Fibroblast of lung (primary cell): ENCODE results near the gene DHPS. TPM values are rescaled to one million over a fixed set of nuclear protein-coding genes. Genes with fewer than 3 reads are reported as not detected.

ENCODE experiments used
- DNase-seq, 2 donors: peaks; one replicate each; pipeline versions ENCODE4 v3.0.0 to v3.0.0-alpha.2; 2010; ENCODE audit warnings: low read depth in 2 of 2
- H2AFZ ChIP-seq: 2 replicates; pipeline ENCODE4 v1.5.1; 2012; ENCODE audit warnings: low read length, control low read depth, inconsistent platforms
- H3K27ac ChIP-seq: 2 replicates; pipeline ENCODE4 v1.5.1; 2011; ENCODE audit warnings: low read length, control low read depth; ENCODE audit not compliant: insufficient read depth
- H3K27me3 ChIP-seq: 2 replicates; pipeline ENCODE4 v1.5.1; 2011; ENCODE audit warnings: mild to moderate bottlenecking, low read length; ENCODE audit not compliant: control insufficient read depth, insufficient read depth
- H3K36me3 ChIP-seq: 2 replicates; pipeline ENCODE4 v1.5.1; 2011; ENCODE audit warnings: low read length; ENCODE audit not compliant: control insufficient read depth, insufficient read depth
- H3K4me1 ChIP-seq: 2 replicates; pipeline ENCODE4 v1.5.1; 2011; ENCODE audit warnings: low read length; ENCODE audit not compliant: control insufficient read depth, insufficient read depth; ENCODE audit errors: extremely low read depth
- H3K4me2 ChIP-seq: 2 replicates; pipeline ENCODE4 v1.5.1; 2011; ENCODE audit warnings: low read length, control low read depth; ENCODE audit not compliant: insufficient read depth; ENCODE audit errors: extremely low read depth
- H3K4me3 ChIP-seq, 4 experiments: fragments of 200-600 bp in 1 of 4; sonication (generic) in 1 of 4; replicated peaks in 1 of 4; 2 replicates each; pipeline ENCODE4 v1.5.1; 2011 to 2016; ENCODE audit warnings: low read length in 4 of 4, low read depth in 3 of 4, mild to moderate bottlenecking in 3 of 4, control low read depth in 2 of 4, inconsistent platforms in 1 of 4, mixed read lengths in 1 of 4; ENCODE audit not compliant: insufficient read depth in 1 of 4; ENCODE audit errors: control extremely low read depth in 1 of 4
- H3K79me2 ChIP-seq: 2 replicates; pipeline ENCODE4 v1.5.1; 2012; ENCODE audit warnings: mild to moderate bottlenecking, low read length, inconsistent platforms; ENCODE audit not compliant: control insufficient read depth, insufficient read depth
- H3K9ac ChIP-seq: 2 replicates; pipeline ENCODE4 v1.5.1; 2011; ENCODE audit warnings: mild to moderate bottlenecking, low read length, control low read depth; ENCODE audit not compliant: insufficient read depth
- H3K9me3 ChIP-seq: 2 replicates; pipeline ENCODE4 v1.5.1; 2012; ENCODE audit warnings: low read depth, low read length; ENCODE audit not compliant: control insufficient read depth, insufficient read depth
- H4K20me1 ChIP-seq: 2 replicates; pipeline ENCODE4 v1.5.1; 2011; ENCODE audit warnings: low read length; ENCODE audit not compliant: control insufficient read depth, insufficient read depth; ENCODE audit errors: extremely low read depth
- EZH2 ChIP-seq: IDR thresholded peaks from 2 replicates; pipeline ENCODE4 v1.5.1; 2012; ENCODE audit warnings: low read length, control low read depth, mild to moderate bottlenecking; ENCODE audit errors: missing control alignments
- polyA plus RNA-seq, 2 donors: library from polyadenylated mRNA; depleted of rRNA in 1 of 2; stranded (reverse) in 1 of 2; unstranded in 1 of 2; fragments of >200 nt; gene quantifications; 2 replicates each; pipeline ENCODE4 v1.2.1, GENCODE V29; 2011 to 2012; ENCODE audit warnings: missing spikeins in 1 of 2
- total RNA-seq: library from RNA; depleted of rRNA; stranded (reverse); fragments of >200 nt; gene quantifications from 2 replicates; pipeline ENCODE4 v1.2.1, GENCODE V29; 2014
- TF ChIP-seq, protein P1 (sequence below), 2 donors: IDR thresholded peaks in 1 of 2; conservative IDR thresholded peaks in 1 of 2; 1 replicate in 1 of 2; 2 replicates in 1 of 2; pipeline ENCODE4 v1.5.1; 2011 to 2012; ENCODE audit warnings: low read length in 2 of 2, control low read depth in 1 of 2, inconsistent platforms in 1 of 2, low read depth in 1 of 2, mild to moderate bottlenecking in 1 of 2

Gene DHPS
- total and polyA plus RNA-seq, 2 donors (not counting 1 experiment from before 2014, with no cell fraction given) = 43.2 to 60.4 TPM

DNA sequence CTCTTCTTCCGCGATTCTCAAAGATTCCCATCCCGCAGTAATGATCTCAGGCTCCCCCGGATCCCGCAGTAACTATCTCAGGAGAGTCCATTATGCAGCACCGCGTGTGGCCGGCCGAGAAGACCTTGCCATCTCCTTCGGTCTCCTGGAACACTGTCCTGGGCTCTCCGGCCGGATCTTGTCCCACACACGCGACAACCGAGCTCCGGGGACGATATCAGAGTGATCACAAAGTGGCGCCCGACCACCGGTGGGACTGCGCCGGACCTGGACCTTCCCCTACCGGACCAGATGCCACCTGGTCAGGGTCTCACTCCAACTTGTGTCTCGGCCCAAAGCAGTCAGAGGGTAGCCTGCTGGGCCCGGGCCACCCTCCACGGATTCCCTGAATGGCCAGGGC, 39.2 kb downstream of the DHPS start:
- Histone ChIP-seq H3K9ac (no peak overlapping the region), H3K79me2 (no peaks in the 10 kb centered on the region), H3K27me3 (no peaks in the 10 kb centered on the region)

DNA sequence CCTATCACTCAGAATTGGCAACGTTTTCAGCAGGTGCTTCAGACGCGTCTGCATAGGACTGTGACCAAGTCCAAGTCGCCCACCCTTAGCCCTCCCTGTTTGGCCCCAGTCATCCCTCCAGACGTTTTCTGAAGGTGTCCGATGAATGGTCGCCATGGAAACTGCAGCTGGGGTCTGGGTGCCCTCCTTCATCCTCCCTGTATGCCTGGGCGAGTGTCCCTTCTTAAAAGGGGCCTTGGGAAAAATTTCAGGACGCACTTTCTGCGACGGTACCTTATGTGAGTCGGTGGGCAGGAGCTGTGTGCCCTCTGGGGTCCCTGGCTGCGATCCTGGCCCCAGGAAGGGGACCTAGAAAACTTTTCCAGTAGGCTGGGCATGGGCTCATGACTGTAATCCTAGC, 40.2 kb downstream of the DHPS start:
- no peaks in the 10 kb centered on the region for H3K9me3 ChIP-seq
- H2AFZ ChIP-seq = no peak overlapping the region
- H3K4me1 ChIP-seq = no peaks in the 10 kb centered on the region
- DNase-seq = no peak
- H3K4me3 ChIP-seq = no peak overlapping the region
- TF ChIP-seq, protein P1, sequence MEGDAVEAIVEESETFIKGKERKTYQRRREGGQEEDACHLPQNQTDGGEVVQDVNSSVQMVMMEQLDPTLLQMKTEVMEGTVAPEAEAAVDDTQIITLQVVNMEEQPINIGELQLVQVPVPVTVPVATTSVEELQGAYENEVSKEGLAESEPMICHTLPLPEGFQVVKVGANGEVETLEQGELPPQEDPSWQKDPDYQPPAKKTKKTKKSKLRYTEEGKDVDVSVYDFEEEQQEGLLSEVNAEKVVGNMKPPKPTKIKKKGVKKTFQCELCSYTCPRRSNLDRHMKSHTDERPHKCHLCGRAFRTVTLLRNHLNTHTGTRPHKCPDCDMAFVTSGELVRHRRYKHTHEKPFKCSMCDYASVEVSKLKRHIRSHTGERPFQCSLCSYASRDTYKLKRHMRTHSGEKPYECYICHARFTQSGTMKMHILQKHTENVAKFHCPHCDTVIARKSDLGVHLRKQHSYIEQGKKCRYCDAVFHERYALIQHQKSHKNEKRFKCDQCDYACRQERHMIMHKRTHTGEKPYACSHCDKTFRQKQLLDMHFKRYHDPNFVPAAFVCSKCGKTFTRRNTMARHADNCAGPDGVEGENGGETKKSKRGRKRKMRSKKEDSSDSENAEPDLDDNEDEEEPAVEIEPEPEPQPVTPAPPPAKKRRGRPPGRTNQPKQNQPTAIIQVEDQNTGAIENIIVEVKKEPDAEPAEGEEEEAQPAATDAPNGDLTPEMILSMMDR (conservative IDR thresholded peaks at IDR 0.05 in 1 of 2, IDR thresholded peaks at IDR 0.05 in 1 of 2; ENCODE audit: low read depth in 1 of 2, low read length in 2 of 2) = no peak
- TF ChIP-seq EZH2 = no peak
- no peak overlapping the region for H3K27ac ChIP-seq
- H3K4me2 ChIP-seq = no peak overlapping the region
- H3K9ac ChIP-seq = no peak overlapping the region
- no peaks in the 10 kb centered on the region for H3K27me3 ChIP-seq
- H3K36me3 ChIP-seq = no peaks in the 10 kb centered on the region
- no peaks in the 10 kb centered on the region for H3K79me2 ChIP-seq
- H4K20me1 ChIP-seq = no peaks in the 10 kb centered on the region

More for the DNA sequence above, 39.2 kb downstream of the DHPS start:
- TF ChIP-seq EZH2 = no peak
- Histone ChIP-seq H3K4me2 (no peak overlapping the region), H4K20me1 (no peaks in the 10 kb centered on the region), H3K4me1 (no peaks in the 10 kb centered on the region), H3K4me3 (no peak overlapping the region), H3K36me3 (no peaks in the 10 kb centered on the region), H3K27ac (no peak overlapping the region), H2AFZ (no peak overlapping the region), H3K9me3 (no peaks in the 10 kb centered on the region)
- no peak for DNase-seq

DNA sequence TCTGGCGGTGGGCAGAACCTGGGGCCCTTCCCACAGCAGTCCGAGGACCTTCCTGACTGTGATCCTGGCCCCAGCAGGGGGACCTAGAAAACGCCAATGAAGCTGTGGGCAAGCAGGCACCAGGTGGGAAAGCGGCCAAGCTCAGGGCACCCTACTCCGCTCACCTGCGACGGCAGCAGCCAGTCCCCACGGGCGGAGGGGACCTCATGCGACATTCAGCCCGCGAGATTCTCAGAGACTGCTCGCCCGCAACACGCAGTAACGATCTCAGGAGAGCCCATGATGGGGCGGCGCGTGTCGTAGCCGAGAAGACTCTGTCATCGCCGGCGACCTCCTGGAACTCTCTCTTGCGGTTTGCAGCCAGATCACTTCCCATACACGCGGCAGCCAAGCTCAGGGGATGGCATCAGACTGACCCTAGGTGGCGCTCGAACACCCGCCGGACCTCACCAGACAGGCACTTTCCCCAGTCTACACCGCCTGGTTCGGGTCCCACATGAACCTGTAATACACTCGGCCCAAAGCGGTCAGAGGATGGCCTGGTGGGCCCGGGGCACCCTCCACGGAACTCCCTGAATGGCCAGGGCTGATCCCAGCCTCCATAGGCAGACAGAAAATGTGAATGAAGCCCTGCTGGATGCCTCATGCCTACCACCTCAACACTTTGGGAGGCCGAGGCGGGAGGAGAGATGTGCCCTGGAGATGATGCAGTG, 41.6 kb downstream of the DHPS start:
- H3K4me3 ChIP-seq = peak overlapping the region in 1 of 4 experiments; percentile 25
- peak; percentile 69 to 76 for DNase-seq
- peak overlapping the region; percentile 57 for H3K4me2 ChIP-seq
- H3K9ac ChIP-seq = no peak overlapping the region
- no peaks in the 10 kb centered on the region for H3K36me3 ChIP-seq
- no peaks in the 10 kb centered on the region for H3K4me1 ChIP-seq
- H3K27me3 ChIP-seq = no peaks in the 10 kb centered on the region
- no peaks in the 10 kb centered on the region for H4K20me1 ChIP-seq
- TF ChIP-seq EZH2 = no peak
- TF ChIP-seq, protein P1 (conservative IDR thresholded peaks at IDR 0.05 in 1 of 2, IDR thresholded peaks at IDR 0.05 in 1 of 2; ENCODE audit: low read depth in 1 of 2, low read length in 2 of 2) = peak; percentile 62 to 79
- no peaks in the 10 kb centered on the region for H3K9me3 ChIP-seq
- H2AFZ ChIP-seq = peak overlapping the region; percentile 65
- no peaks in the 10 kb centered on the region for H3K79me2 ChIP-seq
- no peak overlapping the region for H3K27ac ChIP-seq
